HCT116 (cell line): ENCODE results near the gene GALNT18. TPM values are rescaled to one million over a fixed set of nuclear protein-coding genes. Genes with fewer than 3 reads are reported as not detected.

Experiments
- ATAC-seq: fragments of 200-7000 bp; cut with Tn5 transposase; 2 replicates; pipeline ENCODE4 v1.9.1; 2020; ENCODE audit warnings: mild to moderate bottlenecking, moderate library complexity
- BruUV-seq: library from RNA; stranded (reverse); fragments of 400-500 nt; replicated peaks from 2 replicates; lab custom pipeline; 2021; lab: Mats Ljungman, UMichigan
- CTCF ChIA-PET: fragments of 300-600 bp; sonication (Branson Sonifier 250); formaldehyde crosslinking; loops from one replicate; lab custom pipeline; 2021; ENCODE audit warnings: antibody characterized with exemption; lab: Charles Lee
- POLR2A ChIA-PET: fragments of 300-600, 350-600 bp; sonication (Branson Sonifier 250); formaldehyde crosslinking; loops from one replicate; lab custom pipeline; 2021; ENCODE audit warnings: antibody characterized with exemption; lab: Charles Lee
- RAD21 ChIA-PET, 2 experiments: fragments of 300-600 bp; sonication (Branson Sonifier 250); formaldehyde crosslinking; loops; one replicate each; lab custom pipeline; 2023; ENCODE audit warnings: low total read pairs in 2 of 2; ENCODE audit not compliant: uncharacterized antibody in 2 of 2, unreplicated experiment in 2 of 2, low non-redundant PET in 1 of 2; lab: Charles Lee
- DNase-seq: peaks from one replicate; pipeline ENCODE4 v3.0.0-alpha.2; 2010; ENCODE audit warnings: low read depth, low spot score
- H2AFZ ChIP-seq: fragments of 200-600 bp; shearing (Covaris generic), sonication (generic); 2 replicates; pipeline ENCODE4 v1.6.1; 2017; ENCODE audit warnings: low read depth, mixed run types, mixed read lengths, antibody characterized with exemption, low read length; ENCODE audit not compliant: poor library complexity, severe bottlenecking
- H3K27ac ChIP-seq: 2 replicates; pipeline ENCODE4 v1.5.1; 2012; ENCODE audit warnings: low read depth, low read length
- H3K27me3 ChIP-seq: fragments of 200-600 bp; sonication (generic); 2 replicates; pipeline ENCODE4 v1.6.1; 2016; ENCODE audit warnings: mixed run types, low read length, mixed read lengths; ENCODE audit not compliant: insufficient read depth
- H3K36me3 ChIP-seq, 2 experiments: fragments of 200-500 bp in 1 of 2; fragments of 200-600 bp in 1 of 2; sonication (Bioruptor generic) in 1 of 2; sonication (generic) in 1 of 2; 2 replicates each; pipeline versions ENCODE4 v1.5.1 to v1.6.1; 2014 to 2016; ENCODE audit warnings: low read length in 2 of 2, inconsistent platforms in 1 of 2, mixed read lengths in 1 of 2, mixed run types in 1 of 2; ENCODE audit not compliant: insufficient read depth in 2 of 2, control insufficient read depth in 1 of 2
- H3K4me1 ChIP-seq, 2 experiments: fragments of 200-600 bp in 1 of 2; sonication (generic) in 1 of 2; 2 replicates each; pipeline versions ENCODE4 v1.5.1 to v1.6.1; 2012 to 2017; ENCODE audit warnings: low read length in 2 of 2, inconsistent platforms in 1 of 2, mild to moderate bottlenecking in 1 of 2, mixed read lengths in 1 of 2, mixed run types in 1 of 2, moderate library complexity in 1 of 2; ENCODE audit not compliant: insufficient read depth in 2 of 2, control insufficient read depth in 1 of 2
- H3K4me2 ChIP-seq: fragments of 200-600 bp; sonication (generic); 2 replicates; pipeline ENCODE4 v1.6.1; 2017; ENCODE audit warnings: mixed run types, low read length, mixed read lengths
- H3K4me3 ChIP-seq, 2 experiments: fragments of 200-600 bp in 1 of 2; sonication (generic) in 1 of 2; replicated peaks in 1 of 2; 2 replicates each; pipeline ENCODE4 v1.5.1; 2011 to 2016; ENCODE audit warnings: low read length in 2 of 2, control low read depth in 1 of 2, low read depth in 1 of 2, mild to moderate bottlenecking in 1 of 2, mixed read lengths in 1 of 2, mixed run types in 1 of 2
- H3K79me2 ChIP-seq: fragments of 200-600 bp; sonication (generic); 2 replicates; pipeline ENCODE4 v1.6.1; 2017; ENCODE audit warnings: mild to moderate bottlenecking, mixed run types, low read length, moderate library complexity, mixed read lengths; ENCODE audit not compliant: insufficient read depth
- H3K9ac ChIP-seq: fragments of 200-600 bp; sonication (generic); 2 replicates; pipeline ENCODE4 v1.6.1; 2016; ENCODE audit warnings: low read length, mixed read lengths
- H3K9me2 ChIP-seq: fragments of 200-600 bp; sonication (generic), shearing (Covaris generic); 2 replicates; pipeline ENCODE4 v1.6.1; 2017; ENCODE audit warnings: mixed run types, mild to moderate bottlenecking, moderate library complexity; ENCODE audit not compliant: insufficient read depth
- H3K9me3 ChIP-seq, 2 experiments: fragments of 200-500 bp in 1 of 2; fragments of 200-600 bp in 1 of 2; sonication (Bioruptor generic) in 1 of 2; sonication (generic) in 1 of 2; 2 replicates each; pipeline ENCODE4 v1.6.1; 2014 to 2017; ENCODE audit warnings: low read length in 2 of 2, mixed read lengths in 2 of 2, inconsistent platforms in 1 of 2, low read depth in 1 of 2, mild to moderate bottlenecking in 1 of 2, mixed run types in 1 of 2, moderate library complexity in 1 of 2; ENCODE audit not compliant: control insufficient read depth in 1 of 2, insufficient read depth in 1 of 2
- H4K20me1 ChIP-seq: fragments of 200-600 bp; sonication (generic), shearing (Covaris generic); 2 replicates; pipeline ENCODE4 v1.6.1; 2017; ENCODE audit warnings: mixed run types, mild to moderate bottlenecking, moderate library complexity; ENCODE audit not compliant: insufficient read depth
- CEBPB ChIP-seq: IDR thresholded peaks from 2 replicates; pipeline ENCODE4 v1.6.1; 2012; ENCODE audit warnings: low read depth
- CTCF ChIP-seq, 3 experiments: fragments of 200-600 bp in 1 of 3; sonication (generic) in 1 of 3; IDR thresholded peaks in 2 of 3; conservative IDR thresholded peaks in 1 of 3; 2 replicates each; pipeline ENCODE4 v1.5.1; 2012 to 2017; ENCODE audit warnings: low read depth in 2 of 3, low read length in 2 of 3, antibody characterized with exemption in 1 of 3, borderline replicate concordance in 1 of 3, control low read depth in 1 of 3, mild to moderate bottlenecking in 1 of 3, mixed read lengths in 1 of 3, mixed run types in 1 of 3, moderate library complexity in 1 of 3; ENCODE audit not compliant: insufficient read depth in 1 of 3
- ELF1 ChIP-seq: IDR thresholded peaks from 2 replicates; pipeline ENCODE4 v1.6.1; 2012; ENCODE audit warnings: low read depth, borderline replicate concordance
- REST ChIP-seq: IDR thresholded peaks from 2 replicates; pipeline ENCODE4 v1.6.1; 2012; ENCODE audit warnings: low read depth
- SP1 ChIP-seq: IDR thresholded peaks from 2 replicates; pipeline ENCODE4 v1.6.1; 2012; ENCODE audit warnings: low read depth
- TCF7L2 ChIP-seq: IDR thresholded peaks from 2 replicates; pipeline ENCODE4 v1.7.0; 2011; ENCODE audit warnings: borderline replicate concordance, inconsistent platforms; ENCODE audit not compliant: insufficient read depth, insufficient read length; ENCODE audit errors: extremely low read depth
- intact Hi-C: fragments of 100-400 bp; cut with micrococcal nuclease; formaldehyde crosslinking; loops from 2 replicates; pipeline ENCODE4 v1.10.0; 2022
- total RNA-seq: library from RNA; stranded (reverse); gene quantifications from one replicate; pipeline ENCODE4 v1.2.1, GENCODE V29; 2021; ENCODE audit not compliant: unreplicated experiment
- TF ChIP-seq, protein P1 (sequence below): IDR thresholded peaks from 2 replicates; pipeline ENCODE4 v1.6.1; 2011; ENCODE audit warnings: mild to moderate bottlenecking, low read length, moderate library complexity; ENCODE audit not compliant: insufficient replicate concordance; ENCODE audit errors: extremely low read depth

Gene GALNT18
- total RNA-seq, 1 experiment from 2014 or later, result 19.9 TPM

GRCh38 chr11:11289669-11290068 is 332.1 kb downstream of the GALNT18 start:
- intact Hi-C loops, result no loop called here
- Histone ChIP-seq H3K4me1 (no peaks in the 10 kb centered on the region), H3K9me3 (no peaks in the 10 kb centered on the region), H3K27me3 (no peaks in the 10 kb centered on the region), H3K27ac (no peak overlapping the region), H3K36me3 (no peaks in the 10 kb centered on the region; a peak in 1 of 4 replicates), H2AFZ (no peak overlapping the region), H3K4me3 (no peak overlapping the region), H4K20me1 (no peaks in the 10 kb centered on the region), H3K4me2 (no peak overlapping the region), H3K9me2 (no peaks in the 10 kb centered on the region), H3K9ac (no peak overlapping the region), H3K79me2 (no peaks in the 10 kb centered on the region)
- ATAC-seq (no peak), DNase-seq (no peak)
- ChIA-PET CTCF (no interaction called here), POLR2A (no interaction called here), RAD21 (no interaction called here)
- no TSS peak for BruUV-seq
- TF ChIP-seq REST, result no peak
- TF ChIP-seq TCF7L2, result no peak
- TF ChIP-seq, protein P1, sequence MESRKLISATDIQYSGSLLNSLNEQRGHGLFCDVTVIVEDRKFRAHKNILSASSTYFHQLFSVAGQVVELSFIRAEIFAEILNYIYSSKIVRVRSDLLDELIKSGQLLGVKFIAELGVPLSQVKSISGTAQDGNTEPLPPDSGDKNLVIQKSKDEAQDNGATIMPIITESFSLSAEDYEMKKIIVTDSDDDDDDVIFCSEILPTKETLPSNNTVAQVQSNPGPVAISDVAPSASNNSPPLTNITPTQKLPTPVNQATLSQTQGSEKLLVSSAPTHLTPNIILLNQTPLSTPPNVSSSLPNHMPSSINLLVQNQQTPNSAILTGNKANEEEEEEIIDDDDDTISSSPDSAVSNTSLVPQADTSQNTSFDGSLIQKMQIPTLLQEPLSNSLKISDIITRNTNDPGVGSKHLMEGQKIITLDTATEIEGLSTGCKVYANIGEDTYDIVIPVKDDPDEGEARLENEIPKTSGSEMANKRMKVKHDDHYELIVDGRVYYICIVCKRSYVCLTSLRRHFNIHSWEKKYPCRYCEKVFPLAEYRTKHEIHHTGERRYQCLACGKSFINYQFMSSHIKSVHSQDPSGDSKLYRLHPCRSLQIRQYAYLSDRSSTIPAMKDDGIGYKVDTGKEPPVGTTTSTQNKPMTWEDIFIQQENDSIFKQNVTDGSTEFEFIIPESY, result no peak
- no peak for TF ChIP-seq ELF1
- TF ChIP-seq CEBPB, result no peak
- no peak for TF ChIP-seq SP1
- no peak for TF ChIP-seq CTCF (IDR thresholded peaks at IDR 0.05 in 2 of 3, conservative IDR thresholded peaks at IDR 0.05 in 1 of 3; ENCODE audit: borderline replicate concordance in 1 of 3, insufficient read depth in 1 of 3, low read depth in 2 of 3, low read length in 2 of 3)
